ENCODE data around the gene MCM3.

MCM3 gene

GRCh38 chr6:52276130-52276529 is 8.4 kb downstream of the MCM3 start:
- no peak for DNase-seq (ENCODE audit: low read depth)
- no peak overlapping the region for H3K4me3 ChIP-seq (ENCODE audit: control insufficient read depth, low read depth, low read length)
- TF ChIP-seq CTCF (IDR thresholded peaks at IDR 0.05; ENCODE audit: control insufficient read depth, insufficient read depth, low read depth, low read length, missing control alignments): no peak

- DNase-seq (ENCODE audit: low read depth): no peak
- no peak for TF ChIP-seq CTCF (IDR thresholded peaks at IDR 0.05; ENCODE audit: control insufficient read depth, insufficient read depth, low read depth, low read length, missing control alignments)
- no peak overlapping the region for H3K4me3 ChIP-seq (ENCODE audit: control insufficient read depth, low read depth, low read length)
These were observed 12.6 kb downstream of the MCM3 start for GRCh38 chr6:52271852-52272460.

- TF ChIP-seq CTCF (IDR thresholded peaks at IDR 0.05; ENCODE audit: control insufficient read depth, insufficient read depth, low read depth, low read length, missing control alignments): peak; percentile 98
- peak; percentile 35 for DNase-seq (ENCODE audit: low read depth)
- no peak overlapping the region for H3K4me3 ChIP-seq (ENCODE audit: control insufficient read depth, low read depth, low read length)
These were observed 20.6 kb downstream of the MCM3 start for GRCh38 chr6:52263709-52264540.

GRCh38 chr6:52262620-52263344 is 21.8 kb downstream of the MCM3 start:
- TF ChIP-seq CTCF (IDR thresholded peaks at IDR 0.05; ENCODE audit: control insufficient read depth, insufficient read depth, low read depth, low read length, missing control alignments): no peak
- no peak overlapping the region for H3K4me3 ChIP-seq (ENCODE audit: control insufficient read depth, low read depth, low read length)
- no peak for DNase-seq (ENCODE audit: low read depth)

- H3K4me3 ChIP-seq (ENCODE audit: control insufficient read depth, low read depth, low read length): no peak overlapping the region
- peak; percentile 67 for DNase-seq (ENCODE audit: low read depth)
- TF ChIP-seq CTCF (IDR thresholded peaks at IDR 0.05; ENCODE audit: control insufficient read depth, insufficient read depth, low read depth, low read length, missing control alignments): no peak
These were observed 23.3 kb downstream of the MCM3 start for GRCh38 chr6:52261229-52261628.

- H3K4me3 ChIP-seq (ENCODE audit: control insufficient read depth, low read depth, low read length): no peak overlapping the region
- DNase-seq (ENCODE audit: low read depth): no peak
- TF ChIP-seq CTCF (IDR thresholded peaks at IDR 0.05; ENCODE audit: control insufficient read depth, insufficient read depth, low read depth, low read length, missing control alignments): no peak
These were observed 23.9 kb downstream of the MCM3 start for GRCh38 chr6:52260634-52261033.

Data from AG09309 (cell line).